LNCAP (cell line): ENCODE results near the gene MIA.

Experiments used
- CTCF ChIP-seq: fragments of 450-650 bp; IDR thresholded peaks from 2 replicates; pipeline ENCODE4 v1.5.1; 2017; ENCODE audit warnings: mild to moderate bottlenecking

Gene MIA

DNA sequence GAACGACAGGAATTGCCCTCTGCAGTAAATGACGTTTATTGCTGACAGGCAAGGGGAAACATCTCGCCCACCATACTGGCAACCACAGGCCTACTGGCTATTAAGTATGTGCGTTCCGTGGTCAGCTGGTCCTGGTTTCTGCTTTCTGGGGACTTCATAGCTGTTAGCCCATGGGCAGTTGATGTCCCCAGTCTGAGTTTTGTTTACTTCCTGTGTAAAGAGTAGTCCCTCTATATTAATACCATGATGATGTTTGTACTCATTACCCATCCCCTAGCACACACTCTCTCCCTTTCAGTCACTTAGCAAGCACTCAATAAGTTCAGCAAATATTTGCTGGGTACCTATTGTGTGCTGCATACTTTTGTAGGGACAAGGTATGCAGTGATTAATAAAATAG, 6.5 kb upstream of the MIA start:
- TF ChIP-seq CTCF: no peak

DNA sequence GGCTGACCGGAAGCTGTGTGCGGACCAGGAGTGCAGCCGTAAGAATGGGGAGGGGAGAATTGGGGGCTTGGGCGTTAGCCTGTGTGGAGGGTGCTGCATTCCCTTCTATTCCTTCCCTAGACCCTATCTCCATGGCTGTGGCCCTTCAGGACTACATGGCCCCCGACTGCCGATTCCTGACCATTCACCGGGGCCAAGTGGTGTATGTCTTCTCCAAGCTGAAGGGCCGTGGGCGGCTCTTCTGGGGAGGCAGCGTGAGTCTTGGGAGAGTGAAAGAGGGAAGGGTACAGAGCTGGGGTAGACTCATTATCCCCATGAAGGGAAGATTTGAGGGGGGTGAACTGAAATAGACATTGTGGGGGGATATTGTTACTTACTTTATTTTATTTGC, 306 bp downstream of the MIA start:
- TF ChIP-seq CTCF: no peak

- TF ChIP-seq CTCF: no peak
Observed at GRCh38 chr19:40776364-40776763, 1.0 kb downstream of the MIA start.

DNA sequence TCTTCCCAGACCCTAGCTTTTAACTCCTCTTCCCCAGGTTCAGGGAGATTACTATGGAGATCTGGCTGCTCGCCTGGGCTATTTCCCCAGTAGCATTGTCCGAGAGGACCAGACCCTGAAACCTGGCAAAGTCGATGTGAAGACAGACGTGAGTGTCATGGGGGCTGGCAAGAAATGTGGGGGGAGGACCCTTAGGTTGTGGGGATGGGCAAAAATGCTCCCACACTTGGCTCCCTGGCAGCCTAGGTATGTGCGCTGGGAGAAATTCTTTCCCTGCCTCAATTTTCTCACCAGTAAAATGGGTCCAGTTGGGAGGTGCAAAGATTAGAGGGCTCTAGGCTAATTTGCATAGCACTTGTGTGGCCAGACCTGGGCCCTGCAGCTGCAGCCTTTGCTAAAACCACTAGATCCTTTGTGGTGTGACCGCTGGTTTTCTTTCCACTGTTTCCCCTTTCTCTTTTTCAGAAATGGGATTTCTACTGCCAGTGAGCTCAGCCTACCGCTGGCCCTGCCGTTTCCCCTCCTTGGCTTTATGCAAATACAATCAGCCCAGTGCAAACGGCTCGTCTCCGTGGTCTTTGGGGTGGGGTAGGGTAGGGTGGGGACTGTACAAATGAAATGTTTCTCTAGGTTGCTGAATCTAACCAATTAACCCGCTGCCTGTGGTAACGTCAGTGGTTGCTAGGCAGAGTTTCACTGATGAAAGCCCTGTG, 1.8 kb downstream of the MIA start:
- no peak for TF ChIP-seq CTCF

DNA sequence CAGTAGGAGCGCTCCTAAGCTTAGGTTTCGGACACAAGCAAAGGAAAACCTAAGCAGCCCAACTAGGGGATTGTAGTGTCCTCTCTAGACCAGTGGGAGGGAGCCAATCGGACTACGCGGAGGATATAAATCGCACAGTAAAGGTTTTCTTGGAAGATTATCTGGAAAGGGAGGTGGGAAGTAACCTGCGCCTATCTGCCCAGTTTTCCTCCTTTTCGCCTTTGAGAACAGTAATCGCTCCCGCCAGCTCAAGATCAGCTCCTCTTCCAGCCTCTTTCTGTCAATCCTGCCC, 2.3 kb downstream of the MIA start:
- TF ChIP-seq CTCF: no peak

- no peak for TF ChIP-seq CTCF
Observed at GRCh38 chr19:40777937-40778705, 2.8 kb downstream of the MIA start, which contains the start of gene RAB4B. TSS of gene RAB4B (plus strand) at chr19:40778247. CDS start at chr19:40778376, 129 bp downstream.

DNA sequence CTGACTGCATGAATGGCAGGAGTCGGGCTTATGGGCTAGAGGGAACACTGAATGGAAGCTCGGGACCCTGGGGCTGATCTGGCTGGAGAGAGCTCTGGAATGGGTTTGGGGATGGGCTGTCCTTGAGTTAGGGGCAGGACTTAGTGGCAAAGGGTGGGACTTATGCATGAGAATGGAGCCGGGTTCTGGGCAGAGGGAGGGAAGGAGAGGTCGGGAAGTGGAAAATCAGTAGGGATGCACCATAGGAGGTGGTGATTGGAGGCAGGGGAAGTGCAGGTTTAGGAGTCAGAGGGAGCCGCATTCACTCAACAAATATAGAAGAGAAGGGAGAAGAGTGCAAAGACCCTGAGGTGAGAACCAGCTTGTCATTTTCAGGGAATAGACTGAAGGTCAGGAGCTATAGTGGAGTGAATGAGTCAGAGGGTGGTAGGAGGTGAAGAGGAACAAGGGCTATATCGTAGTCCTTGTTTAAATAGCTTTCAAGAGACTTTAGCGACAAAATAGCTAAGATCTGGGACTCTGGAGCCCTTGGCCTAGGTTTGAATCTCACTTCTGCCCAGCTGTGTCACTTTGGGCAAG, 3.5 kb downstream of the MIA start:
- TF ChIP-seq CTCF: no peak
